Ascending aorta (tissue), 2 donors: ENCODE results near the gene CENPS. TPM values are rescaled to one million over a fixed set of nuclear protein-coding genes. Genes with fewer than 3 reads are reported as not detected.
A peak's percentile ranks its signal among the peaks of the same experiment; 100 is the strongest.
"Not testable (repeated sequence)": the region's sequence is repeated elsewhere in the genome, so short reads cannot be mapped to it uniquely, and the experiment has no call there.

ENCODE experiments used
- DNase-seq, 2 donors: peaks; one replicate each; pipeline ENCODE4 v3.0.0-alpha.2; 2019; ENCODE audit warnings: low spot score in 2 of 2
- H3K27ac ChIP-seq, 2 donors: fragments of 200-600 bp; sonication (generic); one replicate each; pipeline ENCODE4 v1.5.1; 2016 to 2017; ENCODE audit warnings: mild to moderate bottlenecking in 1 of 2
- H3K27me3 ChIP-seq: fragments of 200-600 bp; sonication (generic); one replicate; pipeline ENCODE4 v1.5.1; 2017
- H3K36me3 ChIP-seq, 2 donors: fragments of 200-600 bp; sonication (generic); one replicate each; pipeline ENCODE4 v1.5.1; 2016
- H3K4me1 ChIP-seq, 2 donors: fragments of 200-600 bp; sonication (generic); one replicate each; pipeline ENCODE4 v1.5.1; 2016 to 2017; ENCODE audit warnings: mild to moderate bottlenecking in 1 of 2
- H3K4me3 ChIP-seq, 2 donors: fragments of 200-600 bp; sonication (generic); one replicate each; pipeline ENCODE4 v1.5.1; 2016 to 2017; ENCODE audit warnings: mild to moderate bottlenecking in 1 of 2
- H3K9me3 ChIP-seq, 2 donors: fragments of 200-600 bp; sonication (generic); one replicate each; pipeline ENCODE4 v1.5.1; 2016
- CTCF ChIP-seq, 3 experiments: fragments of 200-600 bp in 2 of 3; fragments of 450-650 bp in 1 of 3; sonication (generic) in 2 of 3; IDR thresholded peaks; one replicate each; pipeline ENCODE4 v1.5.1; 2016 to 2019; ENCODE audit warnings: antibody characterized with exemption in 3 of 3, mild to moderate bottlenecking in 1 of 3, moderate library complexity in 1 of 3
- intact Hi-C: fragments of 100-400 bp; cut with DNase I; formaldehyde crosslinking; loops from one replicate; pipeline ENCODE4 v1.15.1; 2023
- total RNA-seq: library from RNA; depleted of rRNA; stranded (reverse); fragments of >200 nt; gene quantifications from one replicate; pipeline ENCODE4 v1.1.0, GENCODE V29; 2016

Gene CENPS
- total RNA-seq, 1 donor from 2014 or later = not detected

- Histone ChIP-seq H3K4me3 (no peak overlapping the region), H3K36me3 (peaks cover 13 to 41% of the 10 kb centered on the region in 2 donors), H3K9me3 (no peaks in the 10 kb centered on the region), H3K27me3 (no peaks in the 10 kb centered on the region), H3K27ac (no peak overlapping the region), H3K4me1 (peaks cover 4 to 12% of the 10 kb centered on the region in 2 donors)
- DNase-seq = no peak
- intact Hi-C loops = no loop called here
- no peak for TF ChIP-seq CTCF (IDR thresholded peaks at IDR 0.05)
Observed at GRCh38 chr1:10470043-10470442, 39.8 kb downstream of the CENPS start.

GRCh38 chr1:10471411-10472219, 41.4 kb downstream of the CENPS start:
- Histone ChIP-seq H3K4me3 (peak overlapping the region; percentile 69 to 76), H3K27me3 (no peaks in the 10 kb centered on the region), H3K27ac (peak overlapping the region; percentile 33 to 62), H3K36me3 (peaks cover 9 to 25% of the 10 kb centered on the region in 2 donors), H3K4me1 (peaks cover 11 to 22% of the 10 kb centered on the region in 2 donors), H3K9me3 (no peaks in the 10 kb centered on the region)
- no peak for DNase-seq
- intact Hi-C loops = loop anchor here (1.0 kb wide), 1 partner anchor 41 kb away; the partner anchor contains the start of gene CENPS
- TF ChIP-seq CTCF (IDR thresholded peaks at IDR 0.05) = no peak

GRCh38 chr1:10472220-10473144, 42.2 kb downstream of the CENPS start, which contains the start of gene DFFA:
DFFA (minus strand) TSS chr1:10472529; CDS start chr1:10472458, 71 bp downstream.
- Histone ChIP-seq H3K36me3 (peaks cover 6 to 16% of the 10 kb centered on the region in 2 donors), H3K4me3 (peak within 1 kb of the TSS; percentile 69 to 76), H3K27ac (peak within 1 kb of the TSS; percentile 33 to 62), H3K27me3 (no peaks in the 10 kb centered on the region), H3K4me1 (peaks cover 11 to 22% of the 10 kb centered on the region in 2 donors), H3K9me3 (no peaks in the 10 kb centered on the region)
- DNase-seq = peak; percentile 74 to 97
- TF ChIP-seq CTCF (IDR thresholded peaks at IDR 0.05) = no peak
- intact Hi-C loops = loop anchor here (1.0 kb wide), 1 partner anchor 42 kb away; the partner anchor contains the start of gene CENPS

- H3K27ac ChIP-seq = no peak overlapping the region
- peak overlapping the region in 1 of 2 donors; percentile 76 for H3K4me3 ChIP-seq
- H3K27me3 ChIP-seq = no peaks in the 10 kb centered on the region
- H3K9me3 ChIP-seq = no peaks in the 10 kb centered on the region
- TF ChIP-seq CTCF (IDR thresholded peaks at IDR 0.05) = no peak
- H3K4me1 ChIP-seq = peaks cover 11 to 22% of the 10 kb centered on the region in 2 donors
- H3K36me3 ChIP-seq = peaks cover 6 to 9% of the 10 kb centered on the region in 2 donors
- intact Hi-C loops = no loop called here
- DNase-seq = no peak
Observed at GRCh38 chr1:10473145-10473765, 43.0 kb downstream of the CENPS start.

- H3K27me3 ChIP-seq, H3K27ac ChIP-seq, DNase-seq, H3K9me3 ChIP-seq, H3K36me3 ChIP-seq: not testable (repeated sequence)
- Histone ChIP-seq H3K4me3 (peak overlapping the region; percentile 75 to 87), H3K4me1 (peaks cover 11 to 22% of the 10 kb centered on the region in 2 donors)
- intact Hi-C loops = loop anchor here (2.0 kb wide), 1 partner anchor 75 kb away; the partner anchor contains the start of gene PGD
Observed at GRCh38 chr1:10474309-10474612, 44.0 kb downstream of the CENPS start.
